Measurements from ENCODE around the gene BAD. TPM values are rescaled to one million over a fixed set of nuclear protein-coding genes. Genes with fewer than 3 reads are reported as not detected.
A peak's percentile ranks its signal among the peaks of the same experiment; 100 is the strongest.

The BAD gene
- total and polyA plus RNA-seq, 2 of the 13 experiments (the other 11 are each of a cell fraction or from before 2014, with no cell fraction given) = 17.9 to 28.5 TPM

- FAIRE-seq = no peak
- Histone ChIP-seq H3K27me3 (ENCODE audit: control insufficient read depth in 1 of 2, insufficient read depth in 2 of 2, low read length in 2 of 2) (no peaks in the 10 kb centered on the region), H3K9me3 (ENCODE audit: low read length) (no peaks in the 10 kb centered on the region), H3K4me3 (replicated peaks in 1 of 3; ENCODE audit: insufficient read depth in 1 of 3, low read depth in 2 of 3, low read length in 3 of 3) (peak overlapping the region in 2 of 3 experiments; percentile 94 to 96; a peak in 2 of 6 replicates), H3K4me2 (ENCODE audit: low read depth, low read length) (peak overlapping the region; percentile 88), H3K27ac (ENCODE audit: extremely low read length, insufficient read depth, low read length) (peak overlapping the region; percentile 75), H3K36me3 (replicated peaks in 1 of 2; ENCODE audit: control insufficient read depth in 1 of 2, insufficient read depth in 2 of 2, low read length in 2 of 2) (no peaks in the 10 kb centered on the region), H2AFZ (ENCODE audit: low read length) (no peak overlapping the region), H4K20me1 (ENCODE audit: insufficient read depth, low read length) (no peaks in the 10 kb centered on the region), H3K4me1 (ENCODE audit: insufficient read depth, low read length) (peaks cover 64% of the 10 kb centered on the region), H3K79me2 (ENCODE audit: insufficient read depth, low read length) (no peaks in the 10 kb centered on the region), H3K9ac (ENCODE audit: insufficient read depth, low read depth, low read length) (peak overlapping the region; percentile 51; the same call in 1 of the 2 replicates)
- in situ Hi-C loops (cut with HindIII; ENCODE audit: extremely low pct_ligation_motif_present, low pct_unique_long_range_greater_than_20kb) (no loop called here), intact Hi-C loops (cut with micrococcal nuclease; ENCODE audit: unreplicated experiment) (no loop called here)
- no TSS peak for BruUV-seq (replicated peaks)
- no peak for ATAC-seq
- CTCF ChIA-PET (ENCODE audit: low intra/inter-chr PET ratio, low total read pairs) = no interaction called here
- POLR2A ChIA-PET = interaction anchor here (1.3 kb wide), 1 partner anchor 12 kb away, joined by 6 read pairs; the partner anchor contains the start of gene FKBP2
- no peak for DNase-seq (ENCODE audit: low spot score)
- 96% methylated on average over 9 of the region's 12 CpGs for WGBS (ENCODE audit: low lambda C conversion rate)
- no peak for TF ChIP-seq KIAA2018 (CRISPR knock-in tag; IDR thresholded peaks at IDR 0.05; ENCODE audit: borderline replicate concordance)
- no peak for TF ChIP-seq ZNF34 (CRISPR knock-in tag; IDR thresholded peaks at IDR 0.05; ENCODE audit: borderline replicate concordance)
- no peak for TF ChIP-seq KAT7 (CRISPR knock-in tag; IDR thresholded peaks at IDR 0.05; ENCODE audit: borderline replicate concordance)
- no peak for TF ChIP-seq MXD4 (CRISPR knock-in tag; IDR thresholded peaks at IDR 0.05)
- no peak for TF ChIP-seq ZNF451 (CRISPR knock-in tag; IDR thresholded peaks at IDR 0.05)
- 0 out of 2 replicates have a peak, but pooled peaks have one; percentile 46 for TF ChIP-seq ZC3H13 (CRISPR knock-in tag; IDR thresholded peaks at IDR 0.05)
- TF ChIP-seq PREB (CRISPR knock-in tag; IDR thresholded peaks at IDR 0.05) = no peak
- TF ChIP-seq ZNF703 (CRISPR knock-in tag; IDR thresholded peaks at IDR 0.05; ENCODE audit: borderline replicate concordance) = no peak
- TF ChIP-seq SMAD1 (CRISPR knock-in tag; IDR thresholded peaks at IDR 0.05; ENCODE audit: borderline replicate concordance, low read depth) = no peak
- TF ChIP-seq NKX3-1 (CRISPR knock-in tag; IDR thresholded peaks at IDR 0.05) = no peak
- no peak for TF ChIP-seq SNAI1 (CRISPR knock-in tag; IDR thresholded peaks at IDR 0.05; ENCODE audit: borderline replicate concordance)
- no peak for TF ChIP-seq ZNF441 (CRISPR knock-in tag; IDR thresholded peaks at IDR 0.05; ENCODE audit: borderline replicate concordance)
- no peak for TF ChIP-seq RCOR2 (CRISPR knock-in tag; IDR thresholded peaks at IDR 0.05)
- 0 out of 2 replicates have a peak, but pooled peaks have one; percentile 49 for TF ChIP-seq ZNF619 (CRISPR knock-in tag; IDR thresholded peaks at IDR 0.05)
- peak; percentile 39; the same call in 1 of the 2 replicates for TF ChIP-seq ZNF839 (CRISPR knock-in tag; IDR thresholded peaks at IDR 0.05; ENCODE audit: borderline replicate concordance)
- TF ChIP-seq FOXO1 (CRISPR knock-in tag; IDR thresholded peaks at IDR 0.05) = no peak
These were observed 55.2 kb downstream of the BAD start for GRCh38 chr11:64229090-64229743.
